MV-4-11 (cell line): ENCODE results near the gene ALAS1.

Experiments used
- DNase-seq: peaks from one replicate; lab custom pipeline; 2025; lab: John Stamatoyannopoulos, UW

Gene ALAS1

DNA sequence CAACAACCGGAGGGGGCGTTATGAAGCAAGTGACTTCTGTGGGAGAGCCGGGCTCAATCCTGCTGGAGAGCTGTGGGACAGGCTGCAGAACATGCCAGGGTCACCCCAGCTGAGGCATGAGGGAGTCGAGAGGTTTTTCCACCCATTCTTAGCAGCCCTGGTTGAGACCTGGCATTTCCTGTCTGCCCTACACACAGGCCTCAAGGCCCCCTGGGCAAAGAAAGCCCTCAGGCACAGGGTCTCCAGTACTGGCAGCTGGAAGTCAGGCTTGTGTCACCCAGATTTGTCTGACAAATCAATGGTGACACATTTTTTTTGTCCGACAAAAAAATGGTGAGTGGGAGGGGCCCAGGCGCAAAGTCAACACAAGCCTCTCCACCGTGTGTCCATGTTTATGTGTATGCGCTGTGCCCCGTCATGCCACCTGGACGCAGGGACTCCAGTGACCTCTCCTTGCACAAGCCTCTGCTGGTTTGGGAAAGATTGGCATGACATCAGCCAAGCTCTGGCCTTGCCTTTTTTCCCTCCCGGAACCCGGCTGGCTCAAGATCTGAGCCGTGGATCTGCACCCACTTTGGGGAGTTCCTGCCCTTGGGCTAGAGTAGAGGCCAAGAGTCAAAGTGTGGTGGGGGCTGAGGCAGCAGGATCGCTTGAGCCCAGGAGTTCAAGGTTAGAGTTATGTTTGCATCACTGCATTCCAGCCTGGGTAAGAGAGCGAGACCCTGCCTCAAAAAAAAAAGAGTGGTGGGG is 20.8 kb upstream of the ALAS1 start:
- no peak for DNase-seq

DNA sequence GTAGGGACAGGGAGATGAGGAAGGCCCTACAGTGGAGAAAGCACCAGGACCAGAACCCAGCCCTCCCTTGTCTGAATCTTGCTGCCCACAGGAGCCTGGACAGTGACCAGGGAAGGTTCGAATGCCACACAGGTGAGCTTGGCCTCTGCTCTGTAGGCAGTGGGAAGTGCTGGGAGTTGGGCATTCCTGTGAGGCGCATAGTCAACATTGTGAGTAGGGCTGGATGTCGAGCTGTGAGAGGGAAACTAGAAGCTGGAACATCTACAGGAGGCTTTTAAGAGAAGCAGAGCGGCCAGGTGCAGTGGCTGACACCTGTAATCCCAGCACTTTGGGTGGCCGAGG is 20.3 kb upstream of the ALAS1 start:
- no peak for DNase-seq

DNA sequence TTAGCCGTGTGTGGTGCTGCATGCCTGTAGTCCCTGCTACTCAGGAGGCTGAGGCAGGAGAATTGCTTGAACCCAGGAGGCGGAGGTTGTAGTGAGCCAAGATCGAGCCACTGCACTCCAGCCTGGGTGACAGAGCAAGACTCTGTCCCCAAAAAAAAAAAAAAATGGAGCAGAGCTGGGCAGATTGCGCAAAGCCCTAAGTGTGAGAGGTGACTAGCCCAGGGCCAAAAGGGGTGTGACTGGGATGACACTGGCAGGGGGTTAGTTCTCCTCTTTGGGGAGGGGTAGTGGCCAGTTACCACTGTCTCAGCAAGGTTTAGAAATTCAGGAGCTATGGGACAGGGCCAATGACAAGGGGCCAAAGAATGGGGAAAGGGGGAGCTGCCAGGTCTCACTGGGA is 19.8 kb upstream of the ALAS1 start:
- peak; percentile 55 for DNase-seq

DNA sequence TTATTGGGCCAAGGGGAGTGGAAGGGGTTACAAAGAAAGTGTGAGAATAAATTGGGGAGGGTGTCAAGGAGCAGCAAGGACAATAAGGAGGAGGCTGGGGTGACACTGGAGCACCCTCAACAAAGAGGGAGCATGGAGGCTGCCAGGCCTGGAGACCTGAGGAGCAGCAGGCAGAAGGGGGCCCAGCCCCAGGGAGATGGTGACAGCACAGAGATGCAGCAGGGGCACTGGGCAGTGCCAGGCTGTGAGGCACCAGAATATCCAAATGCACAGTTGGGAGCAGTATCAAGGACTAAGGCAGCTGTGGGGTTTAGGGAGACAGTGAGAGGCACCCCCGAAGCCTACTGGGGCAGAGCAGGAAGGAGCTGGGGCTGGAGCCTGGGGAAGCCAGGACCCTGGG is 19.4 kb upstream of the ALAS1 start:
- no peak for DNase-seq

DNA sequence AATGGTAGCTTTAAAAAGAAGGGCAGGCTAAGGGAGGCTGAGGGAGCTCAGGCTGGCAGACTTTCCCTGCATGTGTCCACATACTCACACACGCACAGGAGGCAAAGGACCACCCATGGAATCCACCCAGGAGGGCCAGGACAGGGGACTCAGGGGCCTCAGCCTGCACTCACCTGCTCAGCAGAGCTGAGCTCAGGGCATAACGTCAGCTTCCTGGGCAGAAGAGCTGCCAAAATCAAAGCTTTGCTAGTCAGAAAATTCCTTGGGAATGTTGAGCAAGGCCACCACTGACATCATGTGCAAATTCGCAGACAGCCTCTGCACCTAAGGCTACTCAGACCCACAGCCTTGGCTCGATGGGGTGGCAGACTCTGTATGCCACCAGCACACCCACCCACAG is 16.4 kb upstream of the ALAS1 start:
- DNase-seq = no peak

DNA sequence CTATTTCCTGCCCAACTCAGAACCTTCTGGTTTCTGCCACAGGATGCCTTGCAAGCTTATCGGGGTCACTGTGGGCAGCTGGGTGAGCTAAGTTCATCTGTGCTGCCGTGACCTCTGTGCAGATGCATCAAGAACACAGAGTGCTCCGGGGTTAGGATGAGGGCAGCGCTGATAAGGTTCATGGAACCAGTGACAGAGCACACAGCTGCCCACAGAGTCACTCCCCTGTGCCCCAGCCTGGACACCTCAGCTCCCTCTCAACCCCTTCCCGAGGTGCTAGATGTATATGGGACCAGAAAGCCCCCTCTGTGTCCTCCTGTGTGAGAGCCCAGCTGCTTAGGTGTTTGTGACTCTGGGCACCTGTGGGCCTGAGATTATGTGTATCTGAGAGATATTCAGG is 15.8 kb upstream of the ALAS1 start:
- DNase-seq = peak; percentile 37

DNA sequence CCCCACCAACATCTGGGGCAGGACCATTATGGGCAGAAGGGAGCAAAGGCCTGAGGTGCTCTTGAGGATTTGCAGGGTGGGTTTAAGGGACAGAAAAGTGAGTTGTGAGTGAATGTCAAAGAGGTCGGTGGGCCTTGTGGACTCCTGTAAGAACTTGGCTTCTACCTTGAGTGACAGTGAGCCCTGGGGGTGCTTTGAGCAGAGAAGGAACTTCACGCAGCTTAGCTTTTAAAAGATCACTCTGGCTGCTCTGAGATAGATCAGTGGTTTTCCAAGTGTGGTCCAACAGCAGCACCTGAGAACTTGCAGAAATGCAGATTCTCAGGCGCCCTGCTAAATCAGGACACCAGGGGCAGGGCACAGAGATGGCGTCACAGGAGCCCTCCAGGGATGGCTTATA is 15.3 kb upstream of the ALAS1 start:
- no peak for DNase-seq

DNA sequence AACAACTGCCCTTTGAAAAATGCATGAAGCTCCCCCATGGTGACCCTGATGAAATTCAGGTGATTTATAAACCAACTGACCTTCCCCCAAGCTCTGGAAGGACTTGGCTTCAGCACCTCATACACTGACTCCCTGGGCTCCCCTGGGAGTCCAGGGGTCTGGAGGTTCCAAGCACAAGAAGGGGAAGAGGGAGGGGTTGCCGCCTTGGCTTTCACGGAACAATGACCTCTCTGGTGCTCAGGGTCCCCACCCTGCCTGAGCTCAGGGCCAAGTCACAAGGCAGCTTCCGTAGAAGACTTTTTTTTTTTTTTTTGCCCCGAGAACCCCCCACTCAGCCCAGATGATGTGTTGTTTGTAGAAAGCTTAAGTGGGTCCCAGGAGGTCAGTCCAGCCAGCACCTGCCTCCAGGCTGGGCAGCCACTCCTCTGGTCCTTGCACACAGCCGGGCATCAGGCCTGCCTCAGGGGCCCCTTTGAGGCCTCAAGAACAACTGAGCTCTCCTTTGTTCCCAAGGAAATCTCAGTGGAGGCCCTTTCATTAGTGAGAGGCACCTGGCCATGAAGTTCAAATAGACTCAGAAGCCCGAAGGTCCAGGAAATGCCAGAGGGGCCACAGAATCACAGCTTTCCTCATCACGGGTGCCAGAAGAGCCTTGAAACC is 14.0 kb upstream of the ALAS1 start:
- DNase-seq = no peak

DNA sequence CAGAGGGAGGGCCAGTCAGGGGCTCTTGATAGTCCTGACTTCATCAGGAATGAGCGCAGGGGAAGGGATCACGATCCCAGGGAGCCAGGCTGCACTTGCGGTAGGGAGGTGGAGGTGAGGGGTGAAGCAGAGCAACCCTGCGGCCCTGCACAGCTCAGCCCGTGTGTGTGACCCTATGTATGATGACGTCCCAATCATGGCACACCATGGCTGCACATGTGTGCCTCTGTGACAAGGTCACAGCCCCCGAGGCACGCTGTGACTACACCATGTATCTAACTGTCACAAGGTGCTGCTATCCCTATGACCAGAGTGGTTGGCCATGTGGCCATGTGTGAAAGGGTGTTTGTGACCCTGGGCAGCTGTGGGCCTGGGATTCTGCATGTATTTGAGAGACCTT is 13.3 kb upstream of the ALAS1 start:
- no peak for DNase-seq

DNA sequence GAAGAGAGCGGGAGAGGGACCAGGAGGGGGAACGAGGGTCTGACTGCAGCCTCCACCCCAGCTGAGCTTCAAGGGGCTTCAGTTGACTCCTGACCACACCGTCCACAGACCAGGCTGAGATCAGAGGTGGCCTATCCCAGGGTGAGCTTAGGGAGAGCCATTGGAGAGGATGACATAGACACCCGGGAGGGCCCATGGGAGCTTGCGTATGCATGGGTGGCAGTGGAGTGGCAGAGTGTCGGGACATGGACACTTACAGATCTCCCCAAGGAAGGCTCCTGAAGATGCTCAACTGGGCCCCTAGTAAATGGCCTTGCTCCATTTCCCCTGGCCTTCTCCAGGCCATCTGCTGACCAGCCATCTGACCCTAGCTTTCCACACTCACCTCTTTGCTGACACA is 12.6 kb upstream of the ALAS1 start:
- no peak for DNase-seq

DNA sequence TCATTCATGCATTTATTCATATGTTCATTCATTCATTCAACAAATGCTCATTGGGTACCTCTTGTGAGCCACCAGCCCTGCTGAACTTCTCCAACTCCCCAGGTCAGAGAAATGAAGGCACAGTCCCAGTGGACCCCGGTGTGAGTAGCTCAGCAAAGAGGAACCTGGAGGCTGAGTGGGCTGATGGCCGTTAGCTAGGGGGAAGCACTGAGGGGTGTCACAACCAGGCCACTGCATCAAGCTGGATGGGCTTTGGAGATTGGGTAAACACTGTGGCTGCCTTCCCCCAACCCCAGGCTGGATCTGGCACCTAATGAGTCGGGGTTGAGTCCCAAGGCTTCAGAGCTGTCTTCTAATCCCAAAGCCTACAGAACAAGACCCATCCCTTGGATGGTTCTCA is 12.1 kb upstream of the ALAS1 start:
- peak; percentile 90 for DNase-seq

DNA sequence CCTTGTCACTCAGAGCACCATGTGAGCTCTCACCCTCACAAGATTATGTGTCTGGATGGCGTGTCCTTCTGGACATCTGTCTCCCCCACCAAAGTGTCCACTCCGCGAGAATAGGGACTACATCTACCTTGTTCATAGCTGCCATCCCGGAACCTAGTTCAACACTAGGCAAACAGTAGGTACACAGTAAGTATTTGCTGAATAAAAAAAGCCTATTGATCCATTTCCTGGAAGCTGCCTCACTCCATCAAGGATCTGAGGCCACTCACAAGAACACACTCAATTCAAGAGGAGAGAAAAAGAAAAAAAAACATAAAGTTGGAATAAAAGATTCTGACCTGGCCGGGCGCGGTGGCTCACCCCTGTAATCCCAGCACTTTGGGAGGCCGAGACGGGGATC is 11.2 kb upstream of the ALAS1 start:
- DNase-seq = no peak

DNA sequence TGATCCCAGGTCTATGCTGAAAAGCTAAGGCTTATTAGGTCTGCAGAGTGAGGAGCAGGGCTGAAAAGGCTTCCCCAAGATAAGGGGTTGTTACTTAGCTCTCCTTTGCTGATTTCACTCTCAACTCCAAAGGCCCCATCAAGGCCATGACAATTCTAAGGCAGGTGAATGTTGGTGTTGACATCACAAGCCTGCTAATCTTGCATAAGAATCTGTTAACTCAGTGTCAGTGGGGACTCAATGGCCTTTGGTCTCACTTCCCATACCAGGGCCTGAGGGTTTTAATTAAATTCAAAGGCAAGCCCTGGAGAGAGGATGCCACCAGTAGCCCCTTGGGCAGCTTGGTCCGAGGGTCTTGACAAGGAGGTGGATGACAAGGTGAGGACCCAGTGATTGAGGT is 9.4 kb upstream of the ALAS1 start:
- DNase-seq = peak; percentile 73

DNA sequence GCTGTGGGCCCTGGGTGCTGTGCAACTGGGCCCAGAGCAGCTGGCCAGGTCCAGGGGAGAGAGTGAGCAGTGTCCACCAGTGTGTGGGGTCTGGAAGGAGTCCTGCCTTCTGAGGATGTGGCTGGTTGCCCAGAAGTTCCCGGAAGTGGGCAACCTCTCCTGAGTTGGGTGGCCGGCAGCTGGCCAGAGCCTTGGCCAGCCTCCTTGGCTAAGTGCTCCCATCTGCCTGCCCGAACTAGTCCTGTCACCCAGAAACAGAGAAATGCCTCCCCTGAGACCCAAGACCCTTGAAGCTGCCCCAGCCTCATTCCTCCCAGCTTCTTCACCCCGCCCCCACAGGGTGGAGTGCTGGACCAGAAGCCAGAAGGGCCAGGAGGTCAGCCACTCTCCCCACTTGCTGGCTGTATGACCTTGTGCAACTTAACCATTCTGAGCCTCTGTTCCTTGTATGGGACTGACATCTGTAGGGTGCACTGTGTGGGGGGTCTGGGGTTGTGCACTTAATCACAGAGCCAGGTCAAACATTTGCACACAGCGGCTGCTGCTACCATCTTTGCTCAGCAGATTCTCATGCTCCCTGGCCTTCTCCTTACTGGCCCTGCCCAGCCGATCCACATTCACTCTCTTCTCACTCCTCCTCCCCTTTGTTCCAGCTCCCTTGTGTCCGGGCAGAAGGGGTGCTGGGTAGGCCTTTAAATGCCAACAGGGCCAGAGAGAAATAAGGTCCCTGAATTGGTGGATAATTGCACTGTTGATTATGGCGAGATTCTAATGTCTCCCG is 7.5 kb upstream of the ALAS1 start:
- DNase-seq = peak; percentile 14

DNA sequence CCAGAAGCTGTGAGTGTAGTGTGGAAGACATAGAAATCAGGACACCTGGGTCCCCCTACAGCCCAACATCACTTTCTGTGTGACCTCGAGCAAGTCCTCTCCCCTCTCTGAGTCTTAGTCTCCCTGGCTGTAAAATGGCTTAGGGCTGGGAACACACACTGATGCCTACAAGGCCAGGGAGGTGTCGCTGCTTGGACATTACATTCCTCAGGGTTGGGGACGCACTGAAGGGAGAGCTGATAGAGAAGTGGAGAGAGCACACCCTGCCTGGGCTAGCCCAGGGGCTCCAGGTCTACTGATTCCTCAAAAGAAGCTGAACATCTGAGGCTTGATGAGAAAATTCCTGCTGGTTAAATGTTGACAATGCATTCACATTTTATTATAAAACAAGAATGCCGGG is 6.3 kb upstream of the ALAS1 start:
- DNase-seq = no peak

DNA sequence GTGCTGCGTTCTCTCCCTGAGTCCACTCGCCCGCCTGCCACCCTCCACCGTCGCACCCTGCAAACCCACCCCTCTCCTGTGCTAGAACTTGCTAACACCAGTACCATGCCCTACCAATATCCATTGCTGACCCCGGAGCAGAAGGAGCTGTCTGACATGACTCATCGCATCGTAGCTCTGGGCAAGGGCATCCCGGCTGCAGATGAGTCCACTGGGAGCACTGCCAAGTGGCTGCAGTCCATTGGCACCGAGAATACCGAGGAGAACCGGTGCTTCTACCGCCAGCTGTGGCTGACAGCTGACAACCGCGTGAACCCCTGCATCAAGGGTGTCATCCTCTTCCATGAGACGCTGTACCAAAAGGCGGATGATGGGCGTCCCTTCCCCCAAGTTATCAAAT is 4.9 kb upstream of the ALAS1 start:
- DNase-seq = no peak

DNA sequence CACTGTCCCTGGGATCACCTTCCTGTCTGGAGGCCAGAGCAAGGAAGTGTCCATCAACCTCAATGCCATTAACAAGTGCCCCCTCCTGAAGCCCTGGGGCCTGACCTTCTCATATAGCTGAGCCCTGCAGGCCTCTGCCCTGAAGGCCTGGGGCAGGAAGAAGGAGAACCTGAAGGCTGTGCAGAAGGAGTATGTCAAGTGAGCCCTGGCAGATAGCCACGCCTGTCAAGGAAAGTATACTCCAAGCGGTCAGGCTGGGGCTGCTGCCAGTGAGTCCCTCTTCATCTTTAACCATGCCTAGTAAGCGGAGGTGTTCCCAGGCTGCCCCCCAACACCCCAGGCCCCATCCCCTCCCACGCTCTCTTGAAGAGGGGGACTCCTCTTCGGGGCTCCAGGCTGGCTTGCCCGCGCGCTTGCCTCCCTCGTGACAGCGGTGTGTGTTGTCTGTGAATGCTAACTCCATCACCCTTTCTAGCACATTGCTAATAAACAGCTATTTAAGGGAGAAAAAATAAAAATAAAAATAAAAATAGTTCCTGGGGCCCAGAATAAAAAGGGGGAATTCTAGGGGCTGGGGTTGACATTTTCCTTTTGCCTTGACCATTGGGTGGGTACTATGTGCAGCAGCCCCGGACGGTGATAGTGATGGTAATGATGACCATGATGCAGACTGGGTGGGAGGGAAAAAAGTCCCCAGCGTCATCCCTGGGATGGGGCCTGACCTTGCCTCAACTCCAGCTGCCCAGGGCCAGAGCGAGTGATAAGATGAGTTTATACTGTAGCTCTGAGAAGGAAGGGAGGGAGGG is 3.3 kb upstream of the ALAS1 start:
- DNase-seq = no peak

DNA sequence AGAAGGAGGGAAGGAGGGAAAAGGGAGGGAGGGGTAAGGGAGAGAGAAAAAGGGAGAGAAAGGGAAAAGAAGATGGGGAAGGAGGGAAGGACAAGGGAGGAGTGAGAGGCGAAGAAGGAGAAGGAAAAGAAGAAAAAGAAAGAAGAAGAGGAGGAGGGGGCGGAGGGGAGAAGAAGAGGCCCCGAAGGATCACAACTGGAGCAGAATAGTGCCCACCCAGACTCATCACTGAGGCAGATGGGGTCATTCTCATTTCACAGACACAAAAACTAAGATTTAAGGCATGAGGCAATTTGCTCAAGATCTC is 2.7 kb upstream of the ALAS1 start:
- no peak for DNase-seq

DNA sequence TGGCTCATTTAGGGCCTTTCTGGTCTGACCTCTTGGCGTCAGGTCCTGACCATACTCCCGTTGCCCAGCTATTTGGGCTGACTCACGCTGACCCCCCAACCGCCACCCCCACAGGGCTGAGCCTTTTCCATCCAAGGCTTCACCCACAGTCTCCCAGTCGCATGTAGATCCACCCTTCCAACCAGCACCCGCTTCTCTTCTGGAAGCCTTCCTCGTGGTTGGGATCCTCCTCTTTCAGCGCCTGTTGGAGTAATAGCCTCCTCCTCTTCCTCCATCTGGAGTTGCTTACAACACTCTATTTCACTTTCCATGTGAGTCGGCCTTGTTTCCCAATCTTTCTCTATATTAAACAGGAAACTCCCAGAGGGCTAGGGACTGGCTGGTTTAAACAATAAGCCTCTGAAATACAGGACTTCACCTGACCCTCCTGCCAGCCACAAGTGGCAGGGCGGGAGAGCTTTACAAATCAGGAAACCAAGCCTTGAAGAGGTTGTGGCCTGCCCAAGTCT is 2.1 kb upstream of the ALAS1 start:
- DNase-seq = peak; percentile 94

DNA sequence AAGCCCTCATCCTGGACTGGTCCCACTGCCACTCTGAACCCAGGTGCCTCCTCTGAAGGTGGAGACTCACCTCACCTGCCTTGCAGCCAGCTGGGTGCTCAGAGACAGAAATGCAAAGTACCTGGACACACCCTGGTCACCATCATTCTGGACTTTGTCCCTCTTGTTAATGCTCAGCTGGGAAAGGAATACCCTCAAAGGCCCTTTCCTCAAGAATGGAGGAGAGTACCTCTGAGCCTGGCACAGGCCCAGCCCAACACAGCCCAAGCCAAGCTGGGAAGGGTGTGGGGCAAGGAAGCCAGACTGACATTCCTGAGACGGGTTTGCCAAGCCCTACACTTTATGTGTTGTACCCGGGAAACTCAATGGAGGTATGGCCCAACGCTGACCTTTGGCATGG is 983 bp upstream of the ALAS1 start:
- DNase-seq = no peak

DNA sequence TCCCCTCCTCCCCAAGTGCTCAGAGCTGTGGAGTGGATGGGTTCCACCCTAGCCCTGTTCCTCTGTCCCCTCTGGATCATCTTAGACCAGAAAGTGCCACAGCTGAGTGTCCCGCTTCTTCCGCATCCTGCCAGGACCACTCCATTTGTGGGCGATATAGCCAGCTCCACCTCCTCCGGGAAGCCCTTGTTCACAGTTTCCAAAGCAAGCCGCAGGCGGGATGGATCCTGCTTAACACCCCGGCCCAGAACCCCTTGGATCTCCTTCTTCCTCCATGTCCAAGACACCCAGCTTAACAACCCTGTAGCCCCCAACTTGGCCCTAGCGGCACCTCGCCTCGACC is 490 bp upstream of the ALAS1 start:
- no peak for DNase-seq
